DND-41 (cell line): ENCODE measurements around the gene LRRC23.

Experiments
- ATAC-seq: fragments of 200-7000 bp; cut with Tn5 transposase; 3 replicates; pipeline ENCODE4 v1.9.1; 2021; ENCODE audit warnings: low read depth; ENCODE audit not compliant: insufficient read depth
- DNase-seq: peaks from one replicate; pipeline ENCODE4 v3.0.0-alpha.2; 2020
- H2AFZ ChIP-seq: 2 replicates; pipeline ENCODE4 v1.6.0; 2012; ENCODE audit warnings: low read depth, low read length
- H3K27ac ChIP-seq: 2 replicates; pipeline ENCODE4 v1.5.1; 2012; ENCODE audit warnings: low read length, inconsistent platforms
- H3K27me3 ChIP-seq: fragments of 200-600 bp; sonication (generic); 2 replicates; pipeline ENCODE4 v1.6.0; 2012; ENCODE audit warnings: low read length, mild to moderate bottlenecking, inconsistent platforms; ENCODE audit not compliant: insufficient read depth, poor library complexity
- H3K36me3 ChIP-seq: 2 replicates; pipeline ENCODE4 v1.5.1; 2012; ENCODE audit warnings: low read length, inconsistent platforms; ENCODE audit not compliant: insufficient read depth
- H3K4me1 ChIP-seq: 2 replicates; pipeline ENCODE4 v1.5.1; 2012; ENCODE audit warnings: mild to moderate bottlenecking, low read length; ENCODE audit not compliant: insufficient read depth
- H3K4me2 ChIP-seq: 2 replicates; pipeline ENCODE4 v1.6.0; 2012; ENCODE audit warnings: mild to moderate bottlenecking, moderate library complexity, low read length, inconsistent platforms; ENCODE audit not compliant: insufficient read depth
- H3K4me3 ChIP-seq, 2 experiments: fragments of 200-600 bp in 1 of 2; shearing (Covaris generic) in 1 of 2; 2 replicates each; pipeline ENCODE4 v1.5.1; 2012 to 2016; ENCODE audit warnings: inconsistent platforms in 2 of 2, low read length in 2 of 2, mild to moderate bottlenecking in 2 of 2, low read depth in 1 of 2, moderate library complexity in 1 of 2
- H3K79me2 ChIP-seq: 2 replicates; pipeline ENCODE4 v1.6.0; 2012; ENCODE audit warnings: low read length, inconsistent platforms; ENCODE audit not compliant: insufficient read depth
- H3K9ac ChIP-seq: 2 replicates; pipeline ENCODE4 v1.6.0; 2012; ENCODE audit warnings: low read depth, mild to moderate bottlenecking, inconsistent platforms, low read length, moderate library complexity
- H3K9me3 ChIP-seq: 2 replicates; pipeline ENCODE4 v1.5.1; 2012; ENCODE audit warnings: low read length, moderate library complexity, mild to moderate bottlenecking, inconsistent platforms; ENCODE audit not compliant: insufficient read depth, severe bottlenecking
- H4K20me1 ChIP-seq: 2 replicates; pipeline ENCODE4 v1.6.0; 2012; ENCODE audit warnings: low read length; ENCODE audit not compliant: insufficient read depth
- CTCF ChIP-seq: IDR thresholded peaks from 2 replicates; pipeline ENCODE4 v1.5.1; 2012; ENCODE audit warnings: borderline replicate concordance, low read length, moderate library complexity, mild to moderate bottlenecking; ENCODE audit not compliant: poor library complexity, severe bottlenecking; ENCODE audit errors: extremely low read depth
- EZH2 ChIP-seq: IDR thresholded peaks from 3 replicates; pipeline ENCODE4 v1.6.1; 2012; ENCODE audit warnings: borderline replicate concordance, low read depth, mild to moderate bottlenecking, moderate library complexity, low read length, inconsistent platforms; ENCODE audit not compliant: severe bottlenecking

LRRC23 gene

GRCh38 chr12:6904280-6905276 lies at the start of gene LRRC23:
LRRC23 (plus strand) TSS chr12:6904822; CDS start chr12:6905634, 812 bp downstream.
- Histone ChIP-seq H3K9ac (peak within 1 kb of the TSS; percentile 63), H3K27ac (peak within 1 kb of the TSS; percentile 79), H2AFZ (peak within 1 kb of the TSS; percentile 93), H3K79me2 (no peaks in the 10 kb centered on the region), H3K36me3 (peaks cover 10% of the 10 kb centered on the region; the same call in 1 of the 2 replicates), H4K20me1 (no peaks in the 10 kb centered on the region), H3K4me3 (peak within 1 kb of the TSS; percentile 52 to 74), H3K27me3 (no peaks in the 10 kb centered on the region), H3K4me1 (peaks cover 21% of the 10 kb centered on the region), H3K4me2 (peak within 1 kb of the TSS; percentile 84), H3K9me3 (no peaks in the 10 kb centered on the region)
- DNase-seq = peak; percentile 97
- TF ChIP-seq CTCF = no peak
- TF ChIP-seq EZH2 = no peak
- peak; percentile 98 for ATAC-seq

- TF ChIP-seq CTCF (no peak), EZH2 (no peak)
- H3K36me3 ChIP-seq = peaks cover 67% of the 10 kb centered on the region
Measured at GRCh38 chr12:6855322-6855721, 49.3 kb upstream of the LRRC23 start.

GRCh38 chr12:6858799-6859198 lies 45.8 kb upstream of the LRRC23 start:
- H3K4me2 ChIP-seq = no peak overlapping the region
- TF ChIP-seq EZH2 (no peak), CTCF (no peak)
- peaks cover 93% of the 10 kb centered on the region for H3K36me3 ChIP-seq
- peaks cover 5% of the 10 kb centered on the region for H3K4me1 ChIP-seq
- ATAC-seq = no peak
- no peaks in the 10 kb centered on the region for H3K9me3 ChIP-seq
- no peak overlapping the region for H3K27ac ChIP-seq
- H3K79me2 ChIP-seq = peaks cover 22% of the 10 kb centered on the region
- no peak overlapping the region for H2AFZ ChIP-seq
- DNase-seq = no peak
- H3K9ac ChIP-seq = no peak overlapping the region
- no peak overlapping the region for H3K4me3 ChIP-seq
- no peaks in the 10 kb centered on the region for H3K27me3 ChIP-seq
- peaks cover 16% of the 10 kb centered on the region for H4K20me1 ChIP-seq

More at GRCh38 chr12:6855322-6855721, 49.3 kb upstream of the LRRC23 start:
- no peak overlapping the region for H2AFZ ChIP-seq
- no peak overlapping the region for H3K9ac ChIP-seq
- no peak overlapping the region for H3K4me3 ChIP-seq
- DNase-seq (no peak), ATAC-seq (no peak)
- H3K4me2 ChIP-seq = no peak overlapping the region
- H3K79me2 ChIP-seq = peaks cover 43% of the 10 kb centered on the region
- peaks cover 24% of the 10 kb centered on the region for H3K4me1 ChIP-seq
- no peaks in the 10 kb centered on the region for H3K27me3 ChIP-seq
- peaks cover 29% of the 10 kb centered on the region for H4K20me1 ChIP-seq
- H3K9me3 ChIP-seq = no peaks in the 10 kb centered on the region
- H3K27ac ChIP-seq = no peak overlapping the region
